Neural cell (in vitro differentiated cells): ENCODE measurements around the gene XRRA1. TPM values are rescaled to one million over a fixed set of nuclear protein-coding genes. Genes with fewer than 3 reads are reported as not detected.

Experiments used
- H2AFZ ChIP-seq: fragments of 200-600, 300-800 bp; sonication (generic), shearing (Covaris generic); 2 replicates; pipeline ENCODE4 v1.6.0; 2014; ENCODE audit warnings: low read depth, mild to moderate bottlenecking, antibody characterized with exemption, low read length, moderate library complexity
- H3F3A ChIP-seq: fragments of 200-600 bp; shearing (Covaris generic); 2 replicates; pipeline ENCODE4 v1.6.1; 2016; ENCODE audit warnings: mild to moderate bottlenecking, moderate library complexity, mixed read lengths, antibody characterized with exemption, low read length; ENCODE audit not compliant: insufficient read depth, poor library complexity, severe bottlenecking
- H3K27ac ChIP-seq: fragments of 200-600, 300-800 bp; sonication (generic), shearing (Covaris generic); 2 replicates; pipeline ENCODE4 v1.5.1; 2014; ENCODE audit warnings: mild to moderate bottlenecking, low read length, moderate library complexity
- H3K27me3 ChIP-seq: fragments of 300-800, 200-600 bp; sonication (generic), shearing (Covaris generic); 2 replicates; pipeline ENCODE4 v1.6.0; 2014; ENCODE audit warnings: mild to moderate bottlenecking, low read depth, low read length, moderate library complexity; ENCODE audit not compliant: insufficient read depth
- H3K36me3 ChIP-seq: fragments of 300-800, 200-600 bp; sonication (generic), shearing (Covaris generic); 2 replicates; pipeline ENCODE4 v1.5.1; 2014; ENCODE audit warnings: mild to moderate bottlenecking, antibody characterized with exemption, low read length, moderate library complexity; ENCODE audit not compliant: insufficient read depth
- H3K4me2 ChIP-seq: fragments of 300-800, 200-600 bp; sonication (generic), shearing (Covaris generic); 2 replicates; pipeline ENCODE4 v1.6.0; 2014; ENCODE audit warnings: mild to moderate bottlenecking, low read length
- H3K4me3 ChIP-seq: fragments of 300-800, 200-600 bp; sonication (generic), shearing (Covaris generic); 2 replicates; pipeline ENCODE4 v1.5.1; 2014; ENCODE audit warnings: mild to moderate bottlenecking, low read length, moderate library complexity
- H3K79me2 ChIP-seq: fragments of 200-600 bp; shearing (Covaris generic); replicated peaks from 2 replicates; pipeline ENCODE4 v1.6.0; 2014; ENCODE audit warnings: mild to moderate bottlenecking, low read length, moderate library complexity; ENCODE audit not compliant: insufficient read depth
- H3K9ac ChIP-seq: fragments of 300-800, 200-600 bp; sonication (generic), shearing (Covaris generic); 2 replicates; pipeline ENCODE4 v1.6.1; 2016; ENCODE audit warnings: mild to moderate bottlenecking, low read length, mixed read lengths
- H3K9me2 ChIP-seq: fragments of 200-600 bp; shearing (Covaris generic); 2 replicates; pipeline ENCODE4 v1.6.1; 2016; ENCODE audit warnings: mild to moderate bottlenecking, low read length, mixed read lengths; ENCODE audit not compliant: insufficient read depth
- H3K9me3 ChIP-seq: fragments of 200-600, 300-800 bp; sonication (generic), shearing (Covaris generic); 2 replicates; pipeline ENCODE4 v1.6.1; 2016; ENCODE audit warnings: mild to moderate bottlenecking, mixed run types, low read length, moderate library complexity, mixed read lengths
- H4K20me1 ChIP-seq: fragments of 200-600 bp; shearing (Covaris generic); 2 replicates; pipeline ENCODE4 v1.6.1; 2016; ENCODE audit warnings: mild to moderate bottlenecking, mixed run types; ENCODE audit not compliant: insufficient read depth
- CTCF ChIP-seq: fragments of 450-650 bp; IDR thresholded peaks from 2 replicates; pipeline ENCODE4 v1.5.1; 2014; ENCODE audit warnings: antibody characterized with exemption, mild to moderate bottlenecking, moderate library complexity; ENCODE audit not compliant: poor library complexity, severe bottlenecking
- EP300 ChIP-seq: fragments of 450-650 bp; conservative IDR thresholded peaks from 2 replicates; pipeline ENCODE4 v1.6.1; 2014; ENCODE audit warnings: antibody characterized with exemption, mild to moderate bottlenecking, moderate library complexity; ENCODE audit not compliant: poor library complexity, severe bottlenecking
- EZH2 ChIP-seq: fragments of 200-600, 300-800 bp; shearing (Covaris generic), sonication (generic); IDR thresholded peaks from 2 replicates; pipeline ENCODE4 v1.6.1; 2014; ENCODE audit warnings: antibody characterized with exemption, low read length, borderline replicate concordance, mild to moderate bottlenecking; ENCODE audit not compliant: insufficient read depth, poor library complexity, severe bottlenecking
- MXI1 ChIP-seq: fragments of 450-650 bp; conservative IDR thresholded peaks from 2 replicates; pipeline ENCODE4 v1.6.1; 2014; ENCODE audit warnings: antibody characterized with exemption, mild to moderate bottlenecking; ENCODE audit not compliant: poor library complexity, severe bottlenecking
- POLR2AphosphoS5 ChIP-seq: IDR thresholded peaks from 2 replicates; pipeline ENCODE4 v1.6.1; 2012
- RAD21 ChIP-seq: fragments of 450-650 bp; conservative IDR thresholded peaks from 2 replicates; pipeline ENCODE4 v1.6.1; 2014; ENCODE audit warnings: antibody characterized with exemption, mild to moderate bottlenecking, moderate library complexity
- REST ChIP-seq: IDR thresholded peaks from 2 replicates; pipeline ENCODE4 v1.6.1; 2012; ENCODE audit warnings: borderline replicate concordance
- SMC3 ChIP-seq: fragments of 450-650 bp; conservative IDR thresholded peaks from 2 replicates; pipeline ENCODE4 v1.6.1; 2014; ENCODE audit warnings: antibody characterized with exemption, mild to moderate bottlenecking, moderate library complexity; ENCODE audit not compliant: poor library complexity
- TAF1 ChIP-seq: IDR thresholded peaks from 2 replicates; pipeline ENCODE4 v1.6.1; 2012; ENCODE audit warnings: low read depth
- polyA plus RNA-seq: library from polyadenylated mRNA; depleted of rRNA; stranded (reverse); fragments of >200 nt; gene quantifications from 2 replicates; pipeline ENCODE4 v1.2.3, GENCODE V29; 2014

The XRRA1 gene
- polyA plus RNA-seq, 1 donor from 2014 or later: 2.7 TPM

- no peaks in the 10 kb centered on the region for H3K9me2 ChIP-seq
- H3K79me2 ChIP-seq: no peaks in the 10 kb centered on the region
- H4K20me1 ChIP-seq: no peaks in the 10 kb centered on the region
- H3F3A ChIP-seq: no peaks in the 10 kb centered on the region
- no peak overlapping the region for H2AFZ ChIP-seq
- H3K27ac ChIP-seq: no peak overlapping the region
- no peaks in the 10 kb centered on the region for H3K36me3 ChIP-seq
- H3K4me2 ChIP-seq: no peak overlapping the region
- no peak for TF ChIP-seq CTCF
- TF ChIP-seq REST: no peak
- no peak for TF ChIP-seq MXI1
- TF ChIP-seq TAF1: no peak
- no peak for TF ChIP-seq EP300
- TF ChIP-seq RAD21: no peak
- TF ChIP-seq POLR2AphosphoS5: no peak
- no peak for TF ChIP-seq SMC3
- no peaks in the 10 kb centered on the region for H3K9me3 ChIP-seq
- H3K27me3 ChIP-seq: no peaks in the 10 kb centered on the region
- H3K4me3 ChIP-seq: no peak overlapping the region
- no peak overlapping the region for H3K9ac ChIP-seq
Observed at GRCh38 chr11:74926304-74927030, 22.4 kb downstream of the XRRA1 start.

GRCh38 chr11:74925281-74925680 is 23.6 kb downstream of the XRRA1 start:
- Histone ChIP-seq H3K36me3 (no peaks in the 10 kb centered on the region), H3K9me3 (no peaks in the 10 kb centered on the region), H3F3A (no peaks in the 10 kb centered on the region), H4K20me1 (no peaks in the 10 kb centered on the region), H3K4me2 (no peak overlapping the region), H3K27me3 (no peaks in the 10 kb centered on the region), H3K79me2 (no peaks in the 10 kb centered on the region), H3K27ac (no peak overlapping the region), H3K4me3 (no peak overlapping the region), H2AFZ (no peak overlapping the region), H3K9me2 (no peaks in the 10 kb centered on the region), H3K9ac (no peak overlapping the region)
- TF ChIP-seq SMC3: no peak
- TF ChIP-seq MXI1: no peak
- no peak for TF ChIP-seq REST
- TF ChIP-seq POLR2AphosphoS5: no peak
- TF ChIP-seq EZH2: no peak
- TF ChIP-seq RAD21: no peak
- no peak for TF ChIP-seq CTCF
